ENCODE measurements around the gene FAT4. TPM values are rescaled to one million over a fixed set of nuclear protein-coding genes. Genes with fewer than 3 reads are reported as not detected.

The FAT4 gene
- polyA plus RNA-seq, 2 donors = 0.35 to 0.48 TPM

- Histone ChIP-seq H3K27ac (ENCODE audit: low read depth in 2 of 2, low read length in 1 of 2) (no peak overlapping the region), H3K36me3 (ENCODE audit: control insufficient read depth in 2 of 2, insufficient read depth in 2 of 2, low read length in 1 of 2) (no peaks in the 10 kb centered on the region), H3K27me3 (ENCODE audit: control insufficient read depth in 1 of 2, insufficient read depth in 2 of 2, low read length in 2 of 2) (no peaks in the 10 kb centered on the region), H3K9me3 (ENCODE audit: control insufficient read depth in 2 of 2, insufficient read depth in 1 of 2, low read depth in 1 of 2, low read length in 1 of 2) (no peaks in the 10 kb centered on the region), H3K4me1 (ENCODE audit: control insufficient read depth in 2 of 2, insufficient read depth in 2 of 2, low read length in 1 of 2) (no peaks in the 10 kb centered on the region), H3K4me3 (ENCODE audit: low read depth in 1 of 2, low read length in 2 of 2) (no peak overlapping the region)
- WGBS, 2 donors = 68 to 71% methylated on average over 8 of the region's 8 CpGs
Observed at GRCh38 chr4:125359960-125360634, 45.3 kb downstream of the FAT4 start.

GRCh38 chr4:125360727-125361126, 46.0 kb downstream of the FAT4 start:
- H3K9me3 ChIP-seq (ENCODE audit: control insufficient read depth in 2 of 2, insufficient read depth in 1 of 2, low read depth in 1 of 2, low read length in 1 of 2) = no peaks in the 10 kb centered on the region
- H3K36me3 ChIP-seq (ENCODE audit: control insufficient read depth in 2 of 2, insufficient read depth in 2 of 2, low read length in 1 of 2) = no peaks in the 10 kb centered on the region
- no peaks in the 10 kb centered on the region for H3K4me1 ChIP-seq (ENCODE audit: control insufficient read depth in 2 of 2, insufficient read depth in 2 of 2, low read length in 1 of 2)
- no peak overlapping the region for H3K4me3 ChIP-seq (ENCODE audit: low read depth in 1 of 2, low read length in 2 of 2)
- no peaks in the 10 kb centered on the region for H3K27me3 ChIP-seq (ENCODE audit: control insufficient read depth in 1 of 2, insufficient read depth in 2 of 2, low read length in 2 of 2)
- no peak overlapping the region for H3K27ac ChIP-seq (ENCODE audit: low read depth in 2 of 2, low read length in 1 of 2)
